Fibroblast of peridontal ligament (primary cell): ENCODE results near the gene SRRD.

Source experiments
- DNase-seq: peaks from one replicate; pipeline ENCODE4 v3.0.0-alpha.2; 2010; ENCODE audit errors: extremely low read depth

Gene SRRD

GRCh38 chr22:26453216-26453615, 30.5 kb upstream of the SRRD start:
- DNase-seq: no peak

DNA sequence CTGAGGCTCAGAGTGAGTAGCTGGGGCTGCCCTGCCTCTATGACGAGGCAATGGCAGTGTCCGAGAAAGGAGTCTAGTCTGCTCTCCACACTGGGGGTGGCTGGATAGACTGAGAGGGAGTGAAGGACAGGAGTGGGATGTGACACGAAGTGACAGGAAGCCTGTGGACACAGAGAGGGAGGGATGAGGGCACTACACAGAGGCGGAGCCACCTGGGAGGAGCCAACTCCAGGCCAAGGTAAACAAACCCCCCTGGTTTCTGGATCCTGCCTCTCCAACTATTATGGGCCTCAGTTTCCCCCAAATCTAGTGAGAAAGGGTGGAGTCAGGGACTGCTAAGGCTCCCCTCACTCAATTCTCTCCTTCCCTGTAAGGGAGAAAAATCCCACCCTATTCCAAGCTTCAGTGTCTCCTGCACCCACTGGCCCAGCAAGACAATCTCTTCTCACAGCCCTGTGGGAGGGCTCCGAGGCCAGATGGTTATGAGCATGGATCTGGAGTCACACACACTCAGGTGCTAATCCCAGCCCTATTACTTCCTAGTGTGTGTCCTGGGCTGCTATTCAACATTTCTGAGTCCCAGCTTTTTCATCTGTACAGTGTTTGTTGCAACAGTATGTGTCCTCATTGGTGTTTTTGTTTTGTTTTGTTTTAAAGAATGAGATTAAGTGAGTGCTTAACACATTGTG, 29.7 kb upstream of the SRRD start:
- no peak for DNase-seq

- no peak for DNase-seq
These were observed 25.9 kb upstream of the SRRD start for GRCh38 chr22:26457661-26458272.

DNA sequence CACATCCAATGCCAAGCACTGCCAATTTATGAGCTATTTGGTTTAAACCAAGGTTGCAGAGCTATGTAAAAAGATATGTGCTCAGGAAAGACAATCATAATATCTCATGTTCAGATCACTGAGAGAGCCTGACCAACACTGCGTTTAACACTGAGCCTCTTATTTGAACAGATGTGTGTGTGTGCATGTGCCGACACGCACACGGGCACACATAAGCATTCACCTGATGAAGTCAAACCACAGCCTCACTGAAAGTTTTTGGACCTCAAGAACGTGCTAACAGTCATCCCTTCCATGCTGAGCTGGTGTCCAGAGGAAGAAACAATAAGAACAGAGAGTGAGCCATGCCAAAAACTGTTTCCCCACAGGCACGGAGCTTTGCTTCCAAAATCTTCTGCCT, 23.5 kb upstream of the SRRD start:
- DNase-seq: no peak

- DNase-seq: peak; percentile 58
These were observed 22.4 kb upstream of the SRRD start for GRCh38 chr22:26461188-26461810.

GRCh38 chr22:26462051-26462450, 21.6 kb upstream of the SRRD start:
- no peak for DNase-seq

DNA sequence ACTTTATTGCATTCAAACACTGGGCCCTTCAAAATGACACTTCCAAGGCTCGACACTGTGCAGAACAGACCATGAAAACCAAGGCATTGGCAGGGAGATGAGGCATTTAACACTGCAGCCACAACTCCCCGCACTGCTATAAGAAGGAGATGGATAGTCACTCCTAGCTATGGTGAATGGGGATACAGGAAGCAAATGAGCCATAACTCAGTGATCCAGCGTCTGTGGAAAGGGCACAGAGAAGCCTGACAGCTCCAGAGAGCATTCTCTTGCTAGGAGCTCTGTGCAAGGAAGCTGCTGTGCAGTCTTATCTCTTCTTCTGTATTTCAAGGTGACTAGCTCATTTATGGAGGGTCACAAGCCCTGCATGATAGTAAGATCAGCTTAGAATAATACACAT, 21.0 kb upstream of the SRRD start:
- no peak for DNase-seq

- no peak for DNase-seq
These were observed 20.5 kb upstream of the SRRD start for GRCh38 chr22:26463101-26463661.

- DNase-seq: no peak
These were observed 20.0 kb upstream of the SRRD start for GRCh38 chr22:26463688-26464087.

GRCh38 chr22:26464312-26464711, 19.4 kb upstream of the SRRD start:
- DNase-seq: no peak

DNA sequence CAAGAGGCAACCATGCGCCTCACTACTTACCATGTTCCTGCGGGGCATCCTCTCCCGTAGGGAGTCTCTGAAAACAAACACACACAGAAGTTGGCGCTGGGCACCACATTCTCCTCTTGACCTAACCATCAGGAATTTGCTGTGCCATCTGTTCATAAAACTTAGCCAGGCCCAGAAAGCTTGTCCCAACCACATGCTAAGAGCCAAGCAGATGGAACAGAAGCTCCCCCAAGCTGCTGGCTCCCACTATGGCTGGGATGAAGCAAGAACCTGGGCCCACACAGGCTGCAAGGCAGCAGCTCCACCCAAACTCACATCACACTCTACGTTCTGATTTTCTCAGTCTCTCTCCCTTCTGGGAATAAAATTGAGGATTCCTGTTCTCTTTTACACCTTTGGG, 17.5 kb upstream of the SRRD start:
- peak; percentile 88 for DNase-seq

- DNase-seq: no peak
These were observed 12.9 kb upstream of the SRRD start for GRCh38 chr22:26470807-26471206.

DNA sequence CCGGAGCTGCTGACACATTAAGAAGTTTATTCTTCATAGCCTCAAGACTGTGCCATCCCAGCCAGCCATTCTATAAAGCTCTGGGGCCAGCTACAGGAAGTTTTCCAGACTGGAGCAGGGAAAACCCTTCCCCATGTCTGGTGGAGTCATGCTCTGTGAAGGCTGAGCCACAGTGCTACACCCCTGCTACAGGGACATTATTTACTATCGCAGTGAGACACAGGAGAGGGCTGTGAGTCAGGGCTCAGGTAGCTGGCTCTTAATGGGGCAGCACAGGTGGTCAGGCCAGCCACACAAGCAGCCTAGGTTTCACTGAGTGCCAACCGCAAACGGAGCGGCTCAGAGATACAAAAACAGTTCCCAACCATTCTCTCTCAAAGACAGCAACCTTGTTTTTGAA, 12.2 kb upstream of the SRRD start:
- DNase-seq: peak; percentile 29

- no peak for DNase-seq
These were observed 9.0 kb upstream of the SRRD start for GRCh38 chr22:26474682-26475081.

DNA sequence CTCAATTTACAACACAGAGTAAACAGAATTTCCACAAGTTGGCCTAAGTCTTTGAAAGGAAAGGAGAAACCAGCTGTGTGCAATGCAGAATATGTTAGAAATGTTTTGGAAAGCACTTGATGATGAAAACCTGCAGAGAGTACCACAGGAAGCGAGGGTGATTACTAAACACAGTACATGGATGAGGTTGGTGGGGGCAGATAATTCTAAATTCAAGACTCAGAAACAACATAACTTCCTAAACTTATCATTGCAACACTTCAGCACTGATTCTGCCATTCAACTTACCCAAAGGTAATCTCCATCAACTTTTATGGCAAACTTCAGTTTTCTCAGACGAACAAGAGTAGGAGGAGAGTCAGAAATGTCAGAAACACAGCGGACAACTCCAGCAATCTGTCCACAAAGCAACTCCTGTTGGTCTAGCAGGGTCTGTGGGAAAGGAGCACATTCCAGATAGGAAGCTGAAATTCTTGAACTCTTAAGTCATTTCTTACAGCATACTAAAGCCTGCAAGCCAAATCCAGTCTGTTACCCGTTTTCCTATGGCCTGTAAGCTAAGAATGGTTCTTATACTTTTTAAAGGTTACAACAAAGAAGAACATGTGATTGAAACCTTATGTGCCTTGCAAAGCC, 6.9 kb upstream of the SRRD start:
- peak; percentile 39 for DNase-seq

DNA sequence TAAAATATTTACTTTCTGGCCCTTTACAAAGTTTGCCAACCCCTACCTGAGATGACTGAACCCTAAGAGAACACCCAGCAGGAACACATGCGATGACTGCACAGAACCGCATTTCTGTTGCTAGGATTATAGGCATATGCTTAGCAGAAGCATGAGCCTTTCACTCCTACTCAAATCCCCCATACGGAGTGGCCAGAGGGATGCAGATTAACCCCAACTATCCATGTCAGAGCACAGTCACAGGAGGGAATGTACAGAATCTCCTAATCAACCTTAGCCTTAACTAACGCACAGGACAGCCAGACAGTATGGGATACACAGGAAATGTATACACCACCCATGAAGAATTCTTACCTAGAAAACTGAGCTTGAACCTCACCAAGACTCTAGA, 6.3 kb upstream of the SRRD start:
- no peak for DNase-seq

DNA sequence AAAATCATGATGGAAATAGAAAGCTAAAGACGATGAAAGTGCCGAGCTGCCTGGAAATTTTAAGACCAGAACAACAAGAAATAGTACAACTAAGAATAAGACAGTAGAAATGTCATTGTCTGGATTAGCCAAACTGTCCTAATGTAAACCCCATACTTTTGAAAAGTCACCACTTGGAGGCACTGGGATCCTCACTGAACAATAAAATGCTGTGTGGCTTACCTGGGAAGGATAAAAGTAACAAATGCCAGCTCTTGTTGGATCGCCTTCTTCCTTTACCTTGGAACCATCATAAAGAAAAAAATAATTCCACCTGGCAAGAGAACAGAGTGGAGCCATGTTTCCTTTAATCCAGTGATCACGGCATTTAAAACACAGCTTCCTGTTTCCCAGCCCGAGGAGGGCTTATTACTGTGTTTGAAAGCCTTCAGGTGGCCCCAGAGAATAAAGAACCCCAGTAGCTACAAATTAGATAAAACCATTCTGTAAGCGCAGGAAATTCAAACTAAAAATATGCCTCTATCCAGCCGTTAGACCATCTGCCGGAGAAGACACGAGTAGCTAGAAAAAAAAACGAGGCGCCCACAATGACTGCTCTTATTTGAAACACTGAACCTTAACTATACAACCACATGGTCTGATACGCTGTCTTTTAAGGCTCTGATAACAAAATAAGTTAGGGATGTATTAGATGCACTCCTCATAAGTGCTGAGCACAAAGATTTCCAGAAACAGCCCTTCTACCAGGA, 4.5 kb upstream of the SRRD start:
- peak; percentile 35 for DNase-seq

DNA sequence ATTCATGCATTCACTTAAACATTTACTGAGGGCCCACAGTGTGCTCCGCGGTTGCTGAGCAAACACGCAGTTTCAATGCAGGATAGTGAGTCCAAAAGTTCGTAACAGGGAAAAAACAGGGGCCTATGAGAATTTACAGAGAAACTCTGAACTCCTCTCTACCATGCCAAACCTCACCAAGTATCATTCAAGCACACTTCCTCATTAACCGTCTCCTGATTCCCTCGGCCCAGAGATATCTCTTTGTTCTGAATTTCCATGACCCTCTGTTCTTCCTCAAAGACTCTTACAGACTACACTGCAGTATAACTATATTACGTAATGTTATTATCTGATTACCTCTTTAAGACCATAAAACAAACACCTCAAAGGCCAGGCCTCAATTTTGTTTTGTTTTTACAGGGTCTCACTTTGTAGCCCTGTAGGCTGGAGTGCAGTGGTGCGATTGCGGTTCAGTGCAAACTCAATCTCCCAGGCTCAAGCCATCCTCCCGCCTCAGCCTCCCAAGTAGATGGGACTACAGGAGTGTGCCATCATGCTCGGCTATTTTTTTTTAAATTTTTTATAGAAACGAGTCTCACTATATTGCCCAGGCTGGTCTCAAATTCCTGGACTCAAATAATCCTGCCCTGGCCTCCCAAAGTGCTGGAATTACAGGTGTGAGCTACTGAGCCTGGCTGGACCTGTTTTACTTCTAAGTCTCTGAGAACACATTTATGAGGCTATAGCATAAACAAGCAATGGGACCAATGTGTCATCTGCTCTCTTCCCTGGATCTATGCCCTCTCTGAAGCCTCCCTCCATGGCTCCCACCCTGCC, 3.7 kb upstream of the SRRD start:
- no peak for DNase-seq

DNA sequence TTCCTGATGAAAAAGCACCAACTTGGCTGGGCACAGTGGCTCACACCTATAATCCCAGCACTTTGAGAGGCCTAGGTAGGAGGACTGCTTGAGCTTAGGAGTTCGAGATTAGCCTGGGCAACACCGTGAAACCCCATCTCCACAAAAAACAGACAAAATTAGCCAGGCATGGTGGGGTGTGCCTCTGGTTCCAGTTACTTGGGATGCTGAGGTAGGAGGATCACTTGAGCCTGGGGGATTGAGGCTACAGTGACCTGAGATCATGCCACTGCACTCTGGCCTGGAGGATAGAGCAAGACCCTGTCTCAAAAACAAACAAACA, 3.1 kb upstream of the SRRD start:
- DNase-seq: no peak

DNA sequence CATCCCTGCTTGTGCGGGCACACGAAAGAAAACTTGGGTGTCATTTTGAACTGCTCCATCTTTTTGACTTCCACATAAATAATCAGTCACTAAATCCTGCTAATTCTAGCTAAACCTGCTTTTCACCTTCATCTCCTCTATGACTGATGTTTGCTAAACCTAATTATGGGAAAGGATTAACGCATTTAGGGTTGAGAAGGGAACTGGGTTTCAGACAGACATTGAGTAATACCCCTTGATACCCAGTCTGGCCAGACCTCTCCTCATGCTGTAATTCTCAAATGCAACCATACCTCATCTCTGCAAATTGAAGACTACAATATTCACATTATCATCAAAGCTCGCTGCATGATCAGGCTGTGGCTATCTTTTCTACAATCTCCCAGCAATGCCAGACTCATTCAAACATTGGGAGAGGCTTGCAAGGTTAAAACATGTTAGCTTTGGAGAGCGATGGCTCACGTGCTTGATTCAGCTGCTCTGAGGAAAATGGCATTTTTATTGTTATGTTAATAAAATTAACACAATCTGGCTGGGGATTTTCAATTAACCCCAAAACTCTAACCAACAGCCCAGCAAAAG, 2.5 kb upstream of the SRRD start:
- no peak for DNase-seq

DNA sequence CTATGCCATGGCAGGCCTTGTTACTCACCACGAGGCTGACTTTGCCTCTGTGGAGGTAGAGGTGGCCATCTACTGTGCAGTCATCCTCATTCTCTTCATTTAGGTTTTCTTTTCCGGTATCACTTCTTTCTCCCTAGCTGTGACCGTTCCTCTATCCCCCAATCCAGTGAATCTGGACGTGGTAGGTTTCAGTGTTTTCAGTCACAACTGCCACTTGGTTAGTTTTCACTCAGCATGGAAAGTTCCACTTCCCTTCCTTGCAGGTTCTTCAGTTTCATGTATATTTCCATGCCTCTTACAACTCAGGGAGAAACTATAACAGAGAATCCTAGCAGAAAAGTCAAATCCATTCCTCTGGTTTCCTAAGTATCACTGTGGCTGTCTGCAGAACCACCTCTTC, 2.0 kb upstream of the SRRD start:
- DNase-seq: no peak
